Measurements from ENCODE around the gene GJC2.

DNA sequence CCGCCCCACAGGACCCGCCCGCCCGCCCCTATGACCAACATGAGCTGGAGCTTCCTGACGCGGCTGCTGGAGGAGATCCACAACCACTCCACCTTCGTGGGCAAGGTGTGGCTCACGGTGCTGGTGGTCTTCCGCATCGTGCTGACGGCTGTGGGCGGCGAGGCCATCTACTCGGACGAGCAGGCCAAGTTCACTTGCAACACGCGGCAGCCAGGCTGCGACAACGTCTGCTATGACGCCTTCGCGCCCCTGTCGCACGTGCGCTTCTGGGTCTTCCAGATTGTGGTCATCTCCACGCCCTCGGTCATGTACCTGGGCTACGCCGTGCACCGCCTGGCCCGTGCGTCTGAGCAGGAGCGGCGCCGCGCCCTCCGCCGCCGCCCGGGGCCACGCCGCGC is 8.0 kb downstream of the GJC2 start:
- TF ChIP-seq, protein P1, sequence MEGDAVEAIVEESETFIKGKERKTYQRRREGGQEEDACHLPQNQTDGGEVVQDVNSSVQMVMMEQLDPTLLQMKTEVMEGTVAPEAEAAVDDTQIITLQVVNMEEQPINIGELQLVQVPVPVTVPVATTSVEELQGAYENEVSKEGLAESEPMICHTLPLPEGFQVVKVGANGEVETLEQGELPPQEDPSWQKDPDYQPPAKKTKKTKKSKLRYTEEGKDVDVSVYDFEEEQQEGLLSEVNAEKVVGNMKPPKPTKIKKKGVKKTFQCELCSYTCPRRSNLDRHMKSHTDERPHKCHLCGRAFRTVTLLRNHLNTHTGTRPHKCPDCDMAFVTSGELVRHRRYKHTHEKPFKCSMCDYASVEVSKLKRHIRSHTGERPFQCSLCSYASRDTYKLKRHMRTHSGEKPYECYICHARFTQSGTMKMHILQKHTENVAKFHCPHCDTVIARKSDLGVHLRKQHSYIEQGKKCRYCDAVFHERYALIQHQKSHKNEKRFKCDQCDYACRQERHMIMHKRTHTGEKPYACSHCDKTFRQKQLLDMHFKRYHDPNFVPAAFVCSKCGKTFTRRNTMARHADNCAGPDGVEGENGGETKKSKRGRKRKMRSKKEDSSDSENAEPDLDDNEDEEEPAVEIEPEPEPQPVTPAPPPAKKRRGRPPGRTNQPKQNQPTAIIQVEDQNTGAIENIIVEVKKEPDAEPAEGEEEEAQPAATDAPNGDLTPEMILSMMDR (IDR thresholded peaks at IDR 0.05; ENCODE audit: low read depth, low read length): no peak
- TF ChIP-seq POLR2A (IDR thresholded peaks at IDR 0.05; ENCODE audit: extremely low read depth, insufficient read length): no peak
- no peak for TF ChIP-seq MYC (IDR thresholded peaks at IDR 0.05; ENCODE audit: low read depth, low read length)

All from NB4 (cell line).